GM12878 (cell line): ENCODE measurements around the gene FKBP2. TPM values are rescaled to one million over a fixed set of nuclear protein-coding genes. Genes with fewer than 3 reads are reported as not detected.
A peak's percentile ranks its signal among the peaks of the same experiment; 100 is the strongest.

Experiments
- ATAC-seq: fragments of 200-7000 bp; cut with Tn5 transposase; 3 replicates; pipeline ENCODE4 v1.9.1; 2020; ENCODE audit warnings: mild to moderate bottlenecking, moderate library complexity
- Bru-seq: library from RNA; stranded (reverse); fragments of 400-500 nt; gene quantifications from one replicate; lab custom pipeline; 2021; lab: Mats Ljungman, UMichigan
- BruChase-seq, 2 experiments: library from RNA; stranded (reverse); fragments of 400-500 nt; gene quantifications; one replicate each; lab custom pipeline; 2021; lab: Mats Ljungman, UMichigan
- BruUV-seq: library from RNA; stranded (reverse); fragments of 400-500 nt; replicated peaks from 2 replicates; lab custom pipeline; 2021; lab: Mats Ljungman, UMichigan
- CTCF ChIA-PET: fragments of 300-600 bp; sonication (Branson Sonifier 250); formaldehyde crosslinking; extraction: SDS; loops from one replicate; lab custom pipeline; 2021; ENCODE audit warnings: inconsistent platforms; lab: Yijun Ruan, JAX
- POLR2A ChIA-PET: fragments of 350-600 bp; formaldehyde crosslinking; extraction: SDS; loops from one replicate; lab custom pipeline; 2021; ENCODE audit warnings: inconsistent platforms; lab: Charles Lee
- RAD21 ChIA-PET: fragments of 300-600 bp; sonication (Branson Sonifier 250); formaldehyde crosslinking; loops from one replicate; lab custom pipeline; 2023; ENCODE audit warnings: antibody characterized with exemption; ENCODE audit not compliant: unreplicated experiment; lab: Charles Lee
- SMC1A ChIA-PET: fragments of 300-600 bp; sonication (Branson Sonifier 250); formaldehyde crosslinking; loops from one replicate; lab custom pipeline; 2023; ENCODE audit not compliant: unreplicated experiment, uncharacterized antibody; lab: Charles Lee
- DNase-seq: peaks from one replicate; pipeline ENCODE4 v3.0.0-alpha.2; 2011; ENCODE audit warnings: low read depth, low spot score
- FAIRE-seq: peaks from 3 replicates; lab custom pipeline; 2011; peaks lifted over from hg19 to GRCh38; lab: Jason Lieb, UNC
- H2AFZ ChIP-seq: 2 replicates; pipeline ENCODE4 v1.6.0; 2011; ENCODE audit warnings: low read depth, low read length, control low read depth; ENCODE audit not compliant: control insufficient read depth
- H3K27ac ChIP-seq: 2 replicates; pipeline ENCODE4 v1.5.1; 2011; ENCODE audit warnings: control low read depth; ENCODE audit not compliant: control insufficient read depth, insufficient read depth
- H3K27me3 ChIP-seq, 2 experiments: replicated peaks in 1 of 2; 2 replicates each; pipeline versions ENCODE4 v1.6.0 to v1.6.1; 2011; ENCODE audit warnings: low read length in 1 of 2; ENCODE audit not compliant: control insufficient read depth in 2 of 2, insufficient read depth in 2 of 2
- H3K36me3 ChIP-seq, 2 experiments: 2 replicates each; pipeline ENCODE4 v1.5.1; 2011; ENCODE audit warnings: low read length in 1 of 2; ENCODE audit not compliant: control insufficient read depth in 2 of 2, insufficient read depth in 2 of 2
- H3K4me1 ChIP-seq: 2 replicates; pipeline ENCODE4 v1.6.1; 2011; ENCODE audit warnings: mild to moderate bottlenecking, low read length, moderate library complexity, mixed read lengths; ENCODE audit not compliant: control insufficient read depth, insufficient read depth
- H3K4me2 ChIP-seq: 2 replicates; pipeline ENCODE4 v1.6.0; 2011; ENCODE audit warnings: control low read depth; ENCODE audit not compliant: control insufficient read depth, insufficient read depth
- H3K4me3 ChIP-seq: fragments of 200-600 bp; sonication (generic); 2 replicates; pipeline ENCODE4 v1.5.1; 2016
- H3K79me2 ChIP-seq: 2 replicates; pipeline ENCODE4 v1.6.0; 2011; ENCODE audit warnings: low read length; ENCODE audit not compliant: control insufficient read depth, insufficient read depth
- H3K9ac ChIP-seq: 2 replicates; pipeline ENCODE4 v1.8.0; 2011; ENCODE audit warnings: low read length, control low read depth, mixed read lengths; ENCODE audit not compliant: control insufficient read depth, insufficient read depth
- H3K9me3 ChIP-seq: replicated peaks from 3 replicates; pipeline ENCODE4 v1.5.1; 2011; ENCODE audit warnings: mild to moderate bottlenecking, low read length; ENCODE audit not compliant: control insufficient read depth, insufficient read depth
- H4K20me1 ChIP-seq: 2 replicates; pipeline ENCODE4 v1.6.0; 2011; ENCODE audit not compliant: control insufficient read depth, insufficient read depth
- CHD2 ChIP-seq: IDR thresholded peaks from 2 replicates; pipeline ENCODE4 v1.6.1; 2011; ENCODE audit warnings: low read depth, low read length, improper control_type of control experiment, borderline replicate concordance
- CREM ChIP-seq: IDR thresholded peaks from 2 replicates; pipeline ENCODE4 v1.6.1; 2014; ENCODE audit warnings: antibody characterized with exemption, low read depth
- ESRRA ChIP-seq: IDR thresholded peaks from 2 replicates; pipeline ENCODE4 v1.6.1; 2012; ENCODE audit warnings: mild to moderate bottlenecking, low read length, improper control_type of control experiment
- EZH2 ChIP-seq: IDR thresholded peaks from 2 replicates; pipeline ENCODE4 v1.6.1; 2012; ENCODE audit warnings: low read depth, mild to moderate bottlenecking, control low read depth, inconsistent platforms, low read length, borderline replicate concordance; ENCODE audit not compliant: control insufficient read depth
- IRF4 ChIP-seq: IDR thresholded peaks from 2 replicates; pipeline ENCODE4 v1.6.1; 2011; ENCODE audit warnings: low read depth, low read length
- MTA3 ChIP-seq: IDR thresholded peaks from 2 replicates; pipeline ENCODE4 v1.6.1; 2012; ENCODE audit warnings: low read length, inconsistent platforms, borderline replicate concordance
- PAX8 ChIP-seq: fragments of 450-650 bp; IDR thresholded peaks from 2 replicates; pipeline ENCODE4 v1.6.1; 2017; ENCODE audit warnings: mild to moderate bottlenecking, moderate library complexity
- RFX5 ChIP-seq: IDR thresholded peaks from 2 replicates; pipeline ENCODE4 v1.6.1; 2011; ENCODE audit warnings: low read depth, low read length, improper control_type of control experiment
- ZNF207 ChIP-seq: fragments of 450-650 bp; IDR thresholded peaks from 2 replicates; pipeline ENCODE4 v1.6.1; 2014; ENCODE audit warnings: antibody characterized with exemption, mild to moderate bottlenecking, borderline replicate concordance
- WGBS: methylation state at CpG from one replicate; pipeline ENCODE4 v1.1.6; 2016; ENCODE audit warnings: low lambda C conversion rate; ENCODE audit not compliant: insufficient replicate concordance, insufficient coverage; ENCODE audit errors: missing lambda C conversion rate; 5-methylcytosine and 5-hydroxymethylcytosine counted together
- in situ Hi-C: fragments of 300-500 bp; cut with MboI; formaldehyde crosslinking; loops from 9 replicates; pipeline ENCODE4 v1.14.3; 2018; ENCODE audit warnings: mixed read lengths
- intact Hi-C: fragments of 100-400 bp; cut with micrococcal nuclease; formaldehyde crosslinking; loops from one replicate; pipeline ENCODE4 v1.14.2; 2022; ENCODE audit not compliant: unreplicated experiment
- long read RNA-seq, 2 experiments: library from polyadenylated mRNA; unstranded; transcript quantifications; one replicate each; pipeline ENCODE4 v2.0.0, GENCODE V29; 2019 to 2020
- polyA minus RNA-seq, 3 experiments: library from RNA; depleted of rRNA, polyadenylated mRNA; stranded (reverse); fragments of >200 nt; gene quantifications; 2 replicates each; pipeline ENCODE4 v1.2.3, GENCODE V29; 2011
- polyA plus RNA-seq, 11 experiments: library from polyadenylated mRNA; depleted of rRNA in 4 of 11; unstranded in 6 of 11; stranded (reverse) in 5 of 11; fragments of >200 nt; fragmentation: Nextera tagmentation in 4 of 11; fragmentation: Illumina TruSeq in 1 of 11; extraction: Ambion mirVana in 4 of 11; extraction: Trizol in 1 of 11; gene quantifications; 1 replicate in 1 of 11; 2 replicates in 10 of 11; pipeline versions ENCODE4 v1.2.1 to v1.2.3, GENCODE V29; 2011 to 2016; ENCODE audit warnings: inconsistent platforms in 2 of 11, missing spikeins in 2 of 11, low read depth in 1 of 11
- total RNA-seq, 4 experiments: library from RNA; depleted of rRNA in 3 of 4; stranded (reverse); fragments of >200 nt in 3 of 4; fragmentation: Illumina TruSeq in 1 of 4; extraction: Trizol in 1 of 4; gene quantifications; 2 replicates each; pipeline versions ENCODE4 v1.2.1 to v1.2.3, GENCODE V29; 2013 to 2021
- TF ChIP-seq, protein P1 (sequence below): fragments of 450-650 bp; IDR thresholded peaks from 2 replicates; pipeline ENCODE4 v1.6.1; 2017; ENCODE audit warnings: mild to moderate bottlenecking
- TF ChIP-seq, protein P2 (sequence below): fragments of 150-350 bp; IDR thresholded peaks from 2 replicates; pipeline ENCODE4 v1.6.1; 2014; ENCODE audit warnings: mild to moderate bottlenecking, low read depth, low read length

FKBP2 gene
- total RNA-seq (2013; cell fraction: nucleolus; rRNA removed) = 9.4 and 12.1 TPM in 2 replicates
- 47.8 and 62.4 TPM in 2 replicates for total RNA-seq (2014; rRNA removed)
- 39.1 and 41.5 TPM in 2 replicates for total RNA-seq (2014; rRNA removed; fragmentation: Illumina TruSeq; extraction: Trizol)
- total RNA-seq (2021) = 31.6 and 37.1 TPM in 2 replicates
- 29.1 TPM for polyA plus RNA-seq (2011; ENCODE audit: low read depth)
- 10.7 and 25.5 TPM in 2 replicates for polyA plus RNA-seq (2011; rRNA removed)
- 39.3 and 59.8 TPM in 2 replicates for polyA plus RNA-seq (2011; cell fraction: cytosol; rRNA removed)
- polyA plus RNA-seq (2011; cell fraction: nucleus; rRNA removed) = 31.1 and 39.6 TPM in 2 replicates
- 61.8 and 77.4 TPM in 2 replicates for polyA plus RNA-seq (2012)
- 7.5 and 37.5 TPM in 2 replicates for polyA plus RNA-seq (2014; fragmentation: Illumina TruSeq; extraction: Trizol)
- 10 to 100 TPM in 1 of 2 experiments, 1 to 10 TPM in 1; 1.8 to 26.8 TPM for polyA plus RNA-seq (2014; fragmentation: Nextera tagmentation; extraction: Ambion mirVana)
- 58.6 and 61.9 TPM in 2 replicates for polyA plus RNA-seq (2014; rRNA removed)
- polyA plus RNA-seq (2016; fragmentation: Nextera tagmentation; extraction: Ambion mirVana) = 10 to 100 TPM; 95.0 to 99.7 TPM
- polyA minus RNA-seq (2011; rRNA and poly(A)+ RNA removed) = 10.7 and 22.3 TPM in 2 replicates
- polyA minus RNA-seq (2011; cell fraction: cytosol; rRNA and poly(A)+ RNA removed) = 14.9 and 15.4 TPM in 2 replicates
- polyA minus RNA-seq (2011; cell fraction: nucleus; rRNA and poly(A)+ RNA removed) = 4.2 and 8.3 TPM in 2 replicates
- percentile 82 among the genes with signal in this experiment for Bru-seq, nascent RNA
- percentile 87 among the genes with signal in this experiment for BruChase-seq, experiment 1, labeled RNA remaining after a 6-hour chase
- percentile 85 among the genes with signal in this experiment for BruChase-seq, experiment 2, labeled RNA remaining after a 2-hour chase
- long read RNA-seq, experiment 1, transcript FKBP2-201 (6 exons, 657 nt) = major isoform, 16 of 24 reads
- long read RNA-seq, experiment 1, partial matches to known transcripts = 4 of 24 reads
- long read RNA-seq, experiment 1, other reads (novel, unspliced or antisense) = 2 of 24 reads
- long read RNA-seq, experiment 2, transcript FKBP2-201 (6 exons, 657 nt) = major isoform, 46 of 54 reads
- long read RNA-seq, experiment 2, partial matches to known transcripts = 2 of 54 reads
- long read RNA-seq, experiment 2, other reads (novel, unspliced or antisense) = 4 of 54 reads

DNA sequence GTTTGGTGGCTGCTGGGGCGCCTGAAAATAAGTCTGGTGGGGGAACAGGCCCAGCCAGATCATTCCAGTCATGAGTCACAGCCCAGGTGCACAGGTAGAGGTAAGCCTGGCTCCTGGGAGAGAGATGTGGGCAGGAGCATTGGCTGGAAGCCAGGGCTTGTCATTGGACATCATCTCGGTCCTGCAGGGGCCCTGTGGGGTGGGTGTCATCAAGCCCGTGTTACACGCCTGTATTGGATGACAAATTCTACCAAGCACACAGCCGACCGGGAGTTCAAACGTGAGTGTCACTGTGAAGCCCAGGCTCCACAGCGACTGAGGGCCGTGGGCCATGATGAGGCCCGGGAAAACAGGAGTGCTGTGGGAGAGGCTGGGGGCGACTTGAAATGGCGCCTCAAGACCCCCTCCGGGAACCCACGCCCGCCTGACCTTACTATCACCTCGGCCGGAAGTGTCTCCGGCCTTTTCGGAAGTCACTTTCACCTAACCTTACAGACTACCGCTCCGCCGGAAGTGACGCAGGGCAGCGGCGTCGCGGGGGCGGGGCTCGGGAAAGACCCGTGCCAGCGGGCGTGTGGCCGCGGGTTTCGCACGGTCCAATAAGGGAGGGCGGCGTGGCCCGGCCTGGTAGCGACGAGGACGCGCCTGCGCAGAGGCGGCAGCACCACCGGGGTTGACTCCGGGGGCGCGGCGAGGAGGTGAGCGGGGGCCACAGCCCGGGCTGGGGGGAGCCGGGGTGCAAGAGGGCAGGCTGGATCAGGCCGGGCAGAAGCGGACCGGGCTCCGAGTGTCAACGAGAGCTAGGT is at the start of gene FKBP2:
Gene FKBP2 (plus strand): TSS at position 661 of the 806 bp plus-strand sequence. CDS start 1,293 bp downstream, outside the sequence.
- peak within 1 kb of the TSS; percentile 90 for H3K4me2 ChIP-seq
- H3K9me3 ChIP-seq = no peaks in the 10 kb centered on the region
- no peaks in the 10 kb centered on the region for H3K27me3 ChIP-seq
- SMC1A ChIA-PET = interaction anchor here (0.9 to 5.0 kb wide), 4 partner anchors 14 to 64 kb away, joined by 3 to 40 read pairs (median 4); partner anchors contain the start of genes FERMT3, NUDT22 and TRPT1
- no peaks in the 10 kb centered on the region for H4K20me1 ChIP-seq
- in situ Hi-C loops = loop anchor here (25.0 kb wide), 1 partner anchor 1622 kb away; the partner anchor contains the start of genes CFL1, EFEMP2 and MUS81
- peak within 1 kb of the TSS; percentile 89 for H3K4me3 ChIP-seq
- H3K27ac ChIP-seq = peak within 1 kb of the TSS; percentile 92
- intact Hi-C loops = loop anchor here (2.0 kb wide), 2 partner anchors 36 to 64 kb away; partner anchors contain the start of gene ESRRA
- H2AFZ ChIP-seq = peak within 1 kb of the TSS; percentile 82
- CTCF ChIA-PET = interaction anchor here (0.6 to 6.2 kb wide), 12 partner anchors 10 to 77 kb away, joined by 3 to 31 read pairs (median 4); partner anchors contain the start of genes NUDT22, PLCB3, PRDX5 and TRMT112
- peak within 1 kb of the TSS; percentile 87 for H3K9ac ChIP-seq
- H3K4me1 ChIP-seq = peaks cover 41% of the 10 kb centered on the region
- H3K79me2 ChIP-seq = peaks cover 32% of the 10 kb centered on the region
- RAD21 ChIA-PET = interaction anchor here (0.7 to 8.6 kb wide), 11 partner anchors 10 to 77 kb away, joined by 3 to 104 read pairs (median 5); partner anchors contain the start of genes CATSPERZ, FERMT3, NUDT22 and PLCB3
- peak; percentile 70 for ATAC-seq
- 1% methylated on average over 50 of the region's 58 CpGs for WGBS
- peak; percentile 87 for DNase-seq
- peak; percentile 27 for FAIRE-seq
- peaks cover 0 to 15% of the 10 kb centered on the region in 2 experiments; a peak in 2 of 4 replicates for H3K36me3 ChIP-seq
- POLR2A ChIA-PET = interaction anchor here (0.5 to 7.4 kb wide), 26 partner anchors 9 to 1569 kb away, joined by 3 to 77 read pairs (median 6); partner anchors contain the start of genes BAD, CATSPERZ, DNAJC4 and ESRRA
- TSS peak; percentile 95 for BruUV-seq
- TF ChIP-seq CHD2 (no peak; the same call in 1 of the 2 replicates), EZH2 (no peak), ZNF207 (peak; percentile 66; the same call in 1 of the 2 replicates), ESRRA (no peak), RFX5 (no peak), CREM (peak; percentile 95), MTA3 (no peak), IRF4 (0 out of 2 replicates have a peak, but pooled peaks have one; percentile 32), PAX8 (no peak)
- TF ChIP-seq, protein P1, sequence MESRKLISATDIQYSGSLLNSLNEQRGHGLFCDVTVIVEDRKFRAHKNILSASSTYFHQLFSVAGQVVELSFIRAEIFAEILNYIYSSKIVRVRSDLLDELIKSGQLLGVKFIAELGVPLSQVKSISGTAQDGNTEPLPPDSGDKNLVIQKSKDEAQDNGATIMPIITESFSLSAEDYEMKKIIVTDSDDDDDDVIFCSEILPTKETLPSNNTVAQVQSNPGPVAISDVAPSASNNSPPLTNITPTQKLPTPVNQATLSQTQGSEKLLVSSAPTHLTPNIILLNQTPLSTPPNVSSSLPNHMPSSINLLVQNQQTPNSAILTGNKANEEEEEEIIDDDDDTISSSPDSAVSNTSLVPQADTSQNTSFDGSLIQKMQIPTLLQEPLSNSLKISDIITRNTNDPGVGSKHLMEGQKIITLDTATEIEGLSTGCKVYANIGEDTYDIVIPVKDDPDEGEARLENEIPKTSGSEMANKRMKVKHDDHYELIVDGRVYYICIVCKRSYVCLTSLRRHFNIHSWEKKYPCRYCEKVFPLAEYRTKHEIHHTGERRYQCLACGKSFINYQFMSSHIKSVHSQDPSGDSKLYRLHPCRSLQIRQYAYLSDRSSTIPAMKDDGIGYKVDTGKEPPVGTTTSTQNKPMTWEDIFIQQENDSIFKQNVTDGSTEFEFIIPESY = no peak
- TF ChIP-seq, protein P2, sequence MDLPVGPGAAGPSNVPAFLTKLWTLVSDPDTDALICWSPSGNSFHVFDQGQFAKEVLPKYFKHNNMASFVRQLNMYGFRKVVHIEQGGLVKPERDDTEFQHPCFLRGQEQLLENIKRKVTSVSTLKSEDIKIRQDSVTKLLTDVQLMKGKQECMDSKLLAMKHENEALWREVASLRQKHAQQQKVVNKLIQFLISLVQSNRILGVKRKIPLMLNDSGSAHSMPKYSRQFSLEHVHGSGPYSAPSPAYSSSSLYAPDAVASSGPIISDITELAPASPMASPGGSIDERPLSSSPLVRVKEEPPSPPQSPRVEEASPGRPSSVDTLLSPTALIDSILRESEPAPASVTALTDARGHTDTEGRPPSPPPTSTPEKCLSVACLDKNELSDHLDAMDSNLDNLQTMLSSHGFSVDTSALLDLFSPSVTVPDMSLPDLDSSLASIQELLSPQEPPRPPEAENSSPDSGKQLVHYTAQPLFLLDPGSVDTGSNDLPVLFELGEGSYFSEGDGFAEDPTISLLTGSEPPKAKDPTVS = 0 out of 2 replicates have a peak, but pooled peaks have one; percentile 9
